Activated T-helper 2 cell treated with anti-CD3 and anti-CD28 coated beads, Interferon-gamma antibody, Interleukin-2, Interleukin-4, amounts not matched to agents 10 μg/mL and 5 μg/mL and 100 μg/mL, durations not matched to agents 14 hours and 24 hours and 36 hours (primary cell): Measurements from ENCODE around the gene MTARC2. TPM values are rescaled to one million over a fixed set of nuclear protein-coding genes. Genes with fewer than 3 reads are reported as not detected.

Experiments used
- DNase-seq: peaks from one replicate; pipeline ENCODE4 v3.0.0; 2021; ENCODE audit warnings: low spot score
- H3K27ac Mint-ChIP-seq: one replicate; pipeline ENCODE4 v1.8.0; 2021; ENCODE audit warnings: mixed read lengths
- H3K27me3 Mint-ChIP-seq: one replicate; pipeline ENCODE4 v1.8.0; 2021; ENCODE audit warnings: low read depth, mixed read lengths
- H3K36me3 Mint-ChIP-seq: one replicate; pipeline ENCODE4 v1.8.0; 2021; ENCODE audit warnings: low read depth, mixed read lengths
- H3K4me1 Mint-ChIP-seq: one replicate; pipeline ENCODE4 v1.8.0; 2021; ENCODE audit warnings: low read depth, mixed read lengths
- H3K4me3 Mint-ChIP-seq: one replicate; pipeline ENCODE4 v1.8.0; 2021; ENCODE audit warnings: low read depth, mild to moderate bottlenecking, moderate library complexity, mixed read lengths
- H3K9me3 Mint-ChIP-seq: one replicate; pipeline ENCODE4 v1.8.0; 2021; ENCODE audit warnings: mixed read lengths
- intact Hi-C: fragments of 100-400 bp; cut with micrococcal nuclease; formaldehyde crosslinking; loops from one replicate; pipeline ENCODE4 v1.15.1; 2023
- total RNA-seq: library from RNA; stranded (reverse); gene quantifications from 2 replicates; pipeline ENCODE4 v1.2.3, GENCODE V29; 2022

MTARC2 gene
- total RNA-seq, 1 donor from 2014 or later = not detected

- H3K9me3 Mint-ChIP-seq = no peaks in the 10 kb centered on the region
- H3K27ac Mint-ChIP-seq = no peak overlapping the region
- intact Hi-C loops = no loop called here
- H3K4me3 Mint-ChIP-seq = no peak overlapping the region
- DNase-seq = no peak
- no peaks in the 10 kb centered on the region for H3K4me1 Mint-ChIP-seq
- H3K36me3 Mint-ChIP-seq = no peaks in the 10 kb centered on the region
- H3K27me3 Mint-ChIP-seq = peaks cover 52% of the 10 kb centered on the region
These were observed 36.6 kb downstream of the MTARC2 start for GRCh38 chr1:220784751-220785150.

GRCh38 chr1:220785166-220786056 is 37.3 kb downstream of the MTARC2 start:
- Mint-ChIP-seq H3K27ac (no peak overlapping the region), H3K4me1 (no peaks in the 10 kb centered on the region), H3K9me3 (no peaks in the 10 kb centered on the region), H3K4me3 (no peak overlapping the region), H3K27me3 (peaks cover 53% of the 10 kb centered on the region), H3K36me3 (no peaks in the 10 kb centered on the region)
- no peak for DNase-seq
- intact Hi-C loops = no loop called here

- H3K36me3 Mint-ChIP-seq = no peaks in the 10 kb centered on the region
- H3K4me1 Mint-ChIP-seq = no peaks in the 10 kb centered on the region
- no peak for DNase-seq
- H3K27me3 Mint-ChIP-seq = peaks cover 53% of the 10 kb centered on the region
- intact Hi-C loops = no loop called here
- no peak overlapping the region for H3K4me3 Mint-ChIP-seq
- no peaks in the 10 kb centered on the region for H3K9me3 Mint-ChIP-seq
- H3K27ac Mint-ChIP-seq = no peak overlapping the region
These were observed 37.9 kb downstream of the MTARC2 start for GRCh38 chr1:220786057-220786336.

- no peak within 1 kb of the TSS for H3K27ac Mint-ChIP-seq
- H3K27me3 Mint-ChIP-seq = peaks cover 52% of the 10 kb centered on the region
- H3K4me3 Mint-ChIP-seq = no peak within 1 kb of the TSS
- no peaks in the 10 kb centered on the region for H3K9me3 Mint-ChIP-seq
- DNase-seq = no peak
- H3K36me3 Mint-ChIP-seq = no peaks in the 10 kb centered on the region
- intact Hi-C loops = no loop called here
- no peaks in the 10 kb centered on the region for H3K4me1 Mint-ChIP-seq
These were observed 38.4 kb downstream of the MTARC2 start, which contains the start of gene MTARC1 for GRCh38 chr1:220786337-220787068. TSS of gene MTARC1 (plus strand) at chr1:220786913. CDS start at chr1:220786945, 32 bp downstream.

- Mint-ChIP-seq H3K27ac (no peak overlapping the region), H3K9me3 (no peaks in the 10 kb centered on the region), H3K27me3 (peaks cover 53% of the 10 kb centered on the region), H3K4me1 (no peaks in the 10 kb centered on the region), H3K36me3 (no peaks in the 10 kb centered on the region), H3K4me3 (no peak overlapping the region)
- intact Hi-C loops = no loop called here
- no peak for DNase-seq
These were observed 39.0 kb downstream of the MTARC2 start for GRCh38 chr1:220787069-220787619.

- no peaks in the 10 kb centered on the region for H3K9me3 Mint-ChIP-seq
- DNase-seq = no peak
- H3K27me3 Mint-ChIP-seq = peaks cover 44% of the 10 kb centered on the region
- no peak overlapping the region for H3K4me3 Mint-ChIP-seq
- H3K27ac Mint-ChIP-seq = no peak overlapping the region
- no peaks in the 10 kb centered on the region for H3K36me3 Mint-ChIP-seq
- intact Hi-C loops = no loop called here
- H3K4me1 Mint-ChIP-seq = no peaks in the 10 kb centered on the region
These were observed 40.8 kb downstream of the MTARC2 start for GRCh38 chr1:220788900-220789299.

- Mint-ChIP-seq H3K27ac (no peak overlapping the region), H3K36me3 (no peaks in the 10 kb centered on the region), H3K4me1 (no peaks in the 10 kb centered on the region), H3K9me3 (no peaks in the 10 kb centered on the region), H3K27me3 (peaks cover 39% of the 10 kb centered on the region), H3K4me3 (no peak overlapping the region)
- intact Hi-C loops = no loop called here
- DNase-seq = no peak
These were observed 41.5 kb downstream of the MTARC2 start for GRCh38 chr1:220789532-220790147.

- intact Hi-C loops = no loop called here
- Mint-ChIP-seq H3K9me3 (no peaks in the 10 kb centered on the region), H3K4me3 (no peak overlapping the region), H3K36me3 (no peaks in the 10 kb centered on the region), H3K27ac (no peak overlapping the region), H3K27me3 (peaks cover 23% of the 10 kb centered on the region), H3K4me1 (no peaks in the 10 kb centered on the region)
- no peak for DNase-seq
These were observed 43.2 kb downstream of the MTARC2 start for GRCh38 chr1:220791285-220791684.

- intact Hi-C loops = no loop called here
- Mint-ChIP-seq H3K27me3 (peaks cover 20% of the 10 kb centered on the region), H3K4me1 (no peaks in the 10 kb centered on the region), H3K4me3 (no peak overlapping the region), H3K9me3 (no peaks in the 10 kb centered on the region), H3K36me3 (no peaks in the 10 kb centered on the region), H3K27ac (no peak overlapping the region)
- no peak for DNase-seq
These were observed 43.8 kb downstream of the MTARC2 start for GRCh38 chr1:220791956-220792355.

- Mint-ChIP-seq H3K4me3 (no peak overlapping the region), H3K27me3 (peaks cover 5% of the 10 kb centered on the region), H3K27ac (no peak overlapping the region), H3K4me1 (no peaks in the 10 kb centered on the region), H3K36me3 (no peaks in the 10 kb centered on the region), H3K9me3 (no peaks in the 10 kb centered on the region)
- intact Hi-C loops = no loop called here
- DNase-seq = no peak
These were observed 48.4 kb downstream of the MTARC2 start for GRCh38 chr1:220796530-220796929.

- Mint-ChIP-seq H3K4me3 (no peak overlapping the region), H3K36me3 (no peaks in the 10 kb centered on the region), H3K27ac (no peak overlapping the region), H3K9me3 (no peaks in the 10 kb centered on the region), H3K4me1 (no peaks in the 10 kb centered on the region), H3K27me3 (peaks cover under 1% of the 10 kb centered on the region)
- no peak for DNase-seq
- intact Hi-C loops = no loop called here
These were observed 48.9 kb downstream of the MTARC2 start for GRCh38 chr1:220797044-220797443.

- no peak overlapping the region for H3K4me3 Mint-ChIP-seq
- no peaks in the 10 kb centered on the region for H3K27me3 Mint-ChIP-seq
- H3K4me1 Mint-ChIP-seq = no peaks in the 10 kb centered on the region
- no peak for DNase-seq
- no peak overlapping the region for H3K27ac Mint-ChIP-seq
- no peaks in the 10 kb centered on the region for H3K9me3 Mint-ChIP-seq
- intact Hi-C loops = no loop called here
- no peaks in the 10 kb centered on the region for H3K36me3 Mint-ChIP-seq
These were observed 49.4 kb downstream of the MTARC2 start for GRCh38 chr1:220797553-220797952.

GRCh38 chr1:220798338-220798737 is 50.2 kb downstream of the MTARC2 start:
- intact Hi-C loops = no loop called here
- Mint-ChIP-seq H3K4me1 (no peaks in the 10 kb centered on the region), H3K36me3 (no peaks in the 10 kb centered on the region), H3K9me3 (no peaks in the 10 kb centered on the region), H3K27ac (no peak overlapping the region), H3K4me3 (no peak overlapping the region), H3K27me3 (no peaks in the 10 kb centered on the region)
- no peak for DNase-seq
